CD4-positive, alpha-beta T cell (primary cell): ENCODE data around the gene TCF12. TPM values are rescaled to one million over a fixed set of nuclear protein-coding genes. Genes with fewer than 3 reads are reported as not detected.

ENCODE experiments used
- ATAC-seq: fragments of 200-7000 bp; cut with Tn5 transposase; one replicate; pipeline ENCODE4 v1.10.0; 2022; ENCODE audit warnings: mild to moderate bottlenecking; ENCODE audit not compliant: poor library complexity
- CTCF ChIA-PET: fragments of 350-600 bp; sonication (Branson Sonifier 250); formaldehyde crosslinking; loops from one replicate; lab custom pipeline; 2021; ENCODE audit warnings: antibody characterized with exemption, inconsistent platforms; lab: Charles Lee
- POLR2A ChIA-PET: fragments of 350-600 bp; sonication (Branson Sonifier 250); formaldehyde crosslinking; loops from one replicate; lab custom pipeline; 2021; ENCODE audit warnings: antibody characterized with exemption, inconsistent platforms; lab: Charles Lee
- DNase-seq, 14 experiments: peaks; one replicate each; pipeline ENCODE4 v3.0.0-alpha.2; 2013 to 2020; ENCODE audit warnings: mixed read lengths in 2 of 14
- H3K27ac ChIP-seq, 2 donors: one replicate each; pipeline versions ENCODE4 v1.5.1 to v1.7.0; 2013; ENCODE audit warnings: low read length in 2 of 2, low read depth in 1 of 2, mild to moderate bottlenecking in 1 of 2
- H3K27me3 ChIP-seq, 2 experiments: 1 replicate in 1 of 2; 2 replicates in 1 of 2; pipeline versions ENCODE4 v1.6.1 to v1.7.0; 2013; ENCODE audit warnings: low read length in 2 of 2, control low read depth in 1 of 2, mild to moderate bottlenecking in 1 of 2, moderate library complexity in 1 of 2; ENCODE audit not compliant: insufficient read depth in 2 of 2, control insufficient read depth in 1 of 2
- H3K36me3 ChIP-seq: one replicate; pipeline ENCODE4 v1.6.1; 2013; ENCODE audit warnings: low read length, control low read depth; ENCODE audit not compliant: insufficient read depth
- H3K4me1 ChIP-seq: one replicate; pipeline ENCODE4 v1.6.1; 2013; ENCODE audit warnings: low read length, control low read depth; ENCODE audit not compliant: insufficient read depth
- H3K4me3 ChIP-seq: one replicate; pipeline ENCODE4 v1.5.1; 2013; ENCODE audit warnings: mild to moderate bottlenecking, low read length, moderate library complexity
- H3K9me3 ChIP-seq, 2 experiments: 1 replicate in 1 of 2; 2 replicates in 1 of 2; pipeline versions ENCODE4 v1.6.1 to v1.7.0; 2013; ENCODE audit warnings: low read length in 2 of 2, mild to moderate bottlenecking in 2 of 2, control low read depth in 1 of 2, moderate library complexity in 1 of 2; ENCODE audit not compliant: control insufficient read depth in 1 of 2, insufficient read depth in 1 of 2
- H3K27ac Mint-ChIP-seq: one replicate; pipeline ENCODE4 v1.8.0; 2020; ENCODE audit warnings: mixed read lengths
- H3K27me3 Mint-ChIP-seq: one replicate; pipeline ENCODE4 v1.8.0; 2021; ENCODE audit warnings: mixed read lengths
- H3K36me3 Mint-ChIP-seq: one replicate; pipeline ENCODE4 v1.8.0; 2021; ENCODE audit warnings: low read depth, mixed read lengths
- H3K4me1 Mint-ChIP-seq: one replicate; pipeline ENCODE4 v1.8.0; 2021; ENCODE audit warnings: low read depth, mixed read lengths
- H3K4me3 Mint-ChIP-seq: one replicate; pipeline ENCODE4 v1.8.0; 2020; ENCODE audit warnings: mild to moderate bottlenecking, mixed read lengths
- H3K9me3 Mint-ChIP-seq: one replicate; pipeline ENCODE4 v1.8.0; 2020; ENCODE audit warnings: mixed read lengths
- CTCF ChIP-seq: fragments of 200-600 bp; IDR thresholded peaks from one replicate; pipeline ENCODE4 v1.8.0; 2022; ENCODE audit warnings: antibody characterized with exemption, mild to moderate bottlenecking
- intact Hi-C, 2 experiments: fragments of 100-400 bp; cut with DNase I in 1 of 2; cut with micrococcal nuclease in 1 of 2; formaldehyde crosslinking; loops; one replicate each; pipeline versions ENCODE4 v1.15.1 to v1.9.0; 2023 to 2025; cut with DNase I, micrococcal nuclease
- total RNA-seq, 174 experiments: library from RNA in 2 of 174; stranded (reverse) in 2 of 174; gene quantifications; one replicate each; pipeline ENCODE4 v1.2.3 and lab custom pipeline; 2021 to 2026

TCF12 gene
- total RNA-seq, 2 experiments from 2014 or later: 54.0 TPM

GRCh38 chr15:56936929-56937328 is 18.5 kb downstream of the TCF12 start:
- Histone ChIP-seq H3K36me3 (peaks cover 7% of the 10 kb centered on the region), H3K27ac (no peak overlapping the region), H3K27me3 (no peaks in the 10 kb centered on the region), H3K4me1 (peaks cover under 1% of the 10 kb centered on the region), H3K9me3 (no peaks in the 10 kb centered on the region), H3K4me3 (no peak overlapping the region)
- ChIA-PET CTCF (no interaction called here), POLR2A (interaction anchor here (3.0 kb wide), 1 partner anchor 19 kb away, joined by 9 read pairs; the partner anchor contains the start of gene TCF12)
- Mint-ChIP-seq H3K36me3 (peaks cover 58% of the 10 kb centered on the region), H3K4me3 (no peak overlapping the region), H3K27me3 (no peaks in the 10 kb centered on the region), H3K4me1 (peaks cover 84% of the 10 kb centered on the region), H3K27ac (no peak overlapping the region), H3K9me3 (peaks cover 2% of the 10 kb centered on the region)
- TF ChIP-seq CTCF: no peak
- intact Hi-C loops: loop anchor here in 1 of 2 experiments (10.0 kb wide), 1 partner anchor 128 kb away; no protein-coding TSS in a partner anchor
- no peak for ATAC-seq
- no peak for DNase-seq

- intact Hi-C loops: loop anchor here in 1 of 2 experiments (10.0 kb wide), 1 partner anchor 126 kb away; no protein-coding TSS in a partner anchor
- H3K27me3 Mint-ChIP-seq: no peaks in the 10 kb centered on the region
- H3K27ac ChIP-seq: no peak overlapping the region
- DNase-seq (no peak), ATAC-seq (no peak)
- H3K36me3 Mint-ChIP-seq: peaks cover 45% of the 10 kb centered on the region
- ChIA-PET CTCF (interaction anchor here (1.1 kb wide), 1 partner anchor 12 kb away, joined by 3 read pairs; no protein-coding TSS in a partner anchor), POLR2A (interaction anchor here (0.6 kb wide), 2 partner anchors 9 to 15 kb away, joined by 3 read pairs; no protein-coding TSS in a partner anchor)
- peaks cover 79% of the 10 kb centered on the region for H3K4me1 Mint-ChIP-seq
- H3K9me3 Mint-ChIP-seq: peaks cover 2% of the 10 kb centered on the region
- H3K4me3 ChIP-seq: no peak overlapping the region
- no peak overlapping the region for H3K27ac Mint-ChIP-seq
- no peak for TF ChIP-seq CTCF
- H3K27me3 ChIP-seq: no peaks in the 10 kb centered on the region
- no peak overlapping the region for H3K4me3 Mint-ChIP-seq
- H3K4me1 ChIP-seq: no peaks in the 10 kb centered on the region
- H3K9me3 ChIP-seq: no peaks in the 10 kb centered on the region
- peaks cover 4% of the 10 kb centered on the region for H3K36me3 ChIP-seq
Observed at GRCh38 chr15:56939257-56939656, 20.8 kb downstream of the TCF12 start.

- Histone ChIP-seq H3K9me3 (no peaks in the 10 kb centered on the region), H3K36me3 (no peaks in the 10 kb centered on the region), H3K4me3 (no peak overlapping the region), H3K4me1 (no peaks in the 10 kb centered on the region), H3K27ac (no peak overlapping the region), H3K27me3 (no peaks in the 10 kb centered on the region)
- H3K9me3 Mint-ChIP-seq: peaks cover 4% of the 10 kb centered on the region
- no peak for ATAC-seq
- no peak overlapping the region for H3K27ac Mint-ChIP-seq
- ChIA-PET CTCF (interaction anchor here (0.9 to 1.1 kb wide), 2 partner anchors 13 to 62 kb away, joined by 3 to 4 read pairs; no protein-coding TSS in a partner anchor), POLR2A (no interaction called here)
- no peak for TF ChIP-seq CTCF
- H3K4me1 Mint-ChIP-seq: peaks cover 68% of the 10 kb centered on the region
- intact Hi-C loops: no loop called here
- no peaks in the 10 kb centered on the region for H3K27me3 Mint-ChIP-seq
- no peak overlapping the region for H3K4me3 Mint-ChIP-seq
- peaks cover 43% of the 10 kb centered on the region for H3K36me3 Mint-ChIP-seq
- no peak for DNase-seq
Observed at GRCh38 chr15:56940388-56940787, 21.9 kb downstream of the TCF12 start.
